Measurements from ENCODE around the gene MT1H.

Gene MT1H

GRCh38 chr16:56636616-56637413, 32.8 kb upstream of the MT1H start:
- no peak for DNase-seq

GRCh38 chr16:56637814-56638750, 31.5 kb upstream of the MT1H start, which contains the start of gene MT1A:
TSS of gene MT1A (plus strand) at chr16:56638666. CDS start at chr16:56638739, 73 bp downstream.
- peak; percentile 11 for DNase-seq

GRCh38 chr16:56639045-56639444, 30.6 kb upstream of the MT1H start:
- no peak for DNase-seq

DNA sequence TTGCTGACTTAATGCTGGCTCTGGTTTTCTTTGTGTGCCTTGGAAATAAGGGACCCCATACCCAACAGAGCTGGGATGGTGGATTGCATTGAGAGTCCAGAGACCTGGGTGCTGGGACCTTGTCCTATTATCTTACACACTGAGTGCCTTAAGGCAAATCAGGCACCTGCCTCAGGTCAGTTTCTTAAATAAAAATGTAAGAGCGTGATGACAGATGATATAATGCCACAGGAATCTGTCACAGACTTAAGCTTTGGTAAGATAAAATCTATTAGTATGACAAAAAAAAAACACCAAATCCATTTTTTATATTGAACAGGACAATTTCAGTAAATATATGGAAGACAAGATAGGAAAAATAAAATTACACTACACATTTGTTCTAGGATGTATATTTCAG, 29.5 kb upstream of the MT1H start:
- no peak for DNase-seq

DNA sequence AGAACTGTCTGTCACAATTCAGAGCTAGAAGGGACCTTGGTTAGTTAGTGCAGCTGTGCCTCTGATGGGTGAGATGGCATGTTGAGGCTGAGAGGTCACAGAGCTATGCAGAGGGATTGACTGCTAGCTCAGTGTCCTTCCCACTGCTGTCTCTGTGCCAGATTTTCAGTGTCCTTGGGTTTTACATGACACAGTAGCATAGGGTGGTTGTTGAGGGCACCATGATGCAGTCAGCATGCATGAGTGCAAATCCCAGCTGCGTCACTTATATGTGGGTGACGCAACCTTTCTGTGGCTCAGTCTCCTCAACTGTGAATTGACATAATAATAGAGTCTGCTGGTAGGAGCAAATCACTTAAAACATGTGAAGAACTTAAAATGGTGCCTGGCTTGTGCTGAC, 28.4 kb upstream of the MT1H start:
- DNase-seq: no peak

GRCh38 chr16:56643080-56643778, 26.4 kb upstream of the MT1H start:
- DNase-seq: no peak

DNA sequence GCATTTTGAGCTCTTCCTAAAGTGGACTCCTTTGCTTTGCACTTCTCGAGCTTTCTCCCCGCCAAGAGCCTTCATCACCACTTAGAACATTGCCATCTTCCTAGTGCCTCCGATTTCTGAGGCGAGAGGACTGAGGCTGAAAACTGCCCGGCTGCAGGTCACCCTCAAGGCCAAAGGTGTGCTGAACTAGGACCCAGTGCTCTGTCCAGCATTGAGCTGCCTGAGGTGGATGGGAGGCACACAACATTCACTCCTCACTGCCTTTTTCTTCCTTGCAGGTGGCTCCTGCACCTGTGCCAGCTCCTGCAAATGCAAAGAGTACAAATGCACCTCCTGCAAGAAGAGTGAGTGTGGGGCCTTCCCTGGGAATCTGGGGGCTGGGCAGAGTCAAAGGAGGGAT, 25.8 kb upstream of the MT1H start:
- no peak for DNase-seq

- DNase-seq: no peak
These were observed 24.3 kb upstream of the MT1H start for GRCh38 chr16:56645311-56645710.

- DNase-seq: no peak
These were observed 23.8 kb upstream of the MT1H start for GRCh38 chr16:56645838-56646237.

DNA sequence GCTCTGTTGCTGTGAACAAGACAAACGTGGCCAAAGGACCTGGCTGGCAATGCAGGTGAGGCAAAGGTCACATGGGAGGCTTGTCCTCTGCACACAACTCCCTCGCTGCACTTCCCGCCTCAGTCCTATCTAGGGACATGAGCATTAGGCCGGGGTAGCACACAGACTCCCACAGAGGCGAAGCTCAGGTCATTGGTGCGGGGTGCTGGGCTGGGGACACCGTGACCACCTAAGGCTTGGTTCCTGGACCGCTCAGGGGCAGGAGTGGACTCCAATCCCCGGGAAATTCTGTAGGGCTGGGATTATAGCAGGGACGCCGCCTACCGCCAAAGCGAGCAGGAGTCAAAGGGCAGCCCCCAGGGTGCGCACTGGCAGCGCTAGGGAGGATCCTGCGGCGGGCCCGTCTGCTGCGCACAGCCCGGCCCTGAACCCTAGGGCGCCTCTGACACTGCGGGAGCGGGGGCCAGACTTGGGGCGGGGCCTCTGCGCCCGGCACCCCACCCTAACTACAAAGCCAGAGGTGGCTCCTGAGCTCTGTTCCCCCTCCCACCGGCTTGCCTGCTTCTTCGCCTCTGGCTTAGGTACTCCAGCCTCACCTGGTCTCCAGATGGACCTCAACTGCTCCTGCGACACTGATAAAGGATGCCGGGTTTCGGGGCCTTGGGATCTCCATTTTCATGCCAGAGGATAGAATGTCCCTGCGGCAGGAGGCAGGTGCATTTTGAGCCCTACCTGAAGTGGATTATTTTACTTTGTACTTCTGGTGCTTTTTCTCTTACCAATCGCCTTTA, 21.8 kb upstream of the MT1H start:
- no peak for DNase-seq

GRCh38 chr16:56649271-56649670, 20.3 kb upstream of the MT1H start:
- no peak for DNase-seq

DNA sequence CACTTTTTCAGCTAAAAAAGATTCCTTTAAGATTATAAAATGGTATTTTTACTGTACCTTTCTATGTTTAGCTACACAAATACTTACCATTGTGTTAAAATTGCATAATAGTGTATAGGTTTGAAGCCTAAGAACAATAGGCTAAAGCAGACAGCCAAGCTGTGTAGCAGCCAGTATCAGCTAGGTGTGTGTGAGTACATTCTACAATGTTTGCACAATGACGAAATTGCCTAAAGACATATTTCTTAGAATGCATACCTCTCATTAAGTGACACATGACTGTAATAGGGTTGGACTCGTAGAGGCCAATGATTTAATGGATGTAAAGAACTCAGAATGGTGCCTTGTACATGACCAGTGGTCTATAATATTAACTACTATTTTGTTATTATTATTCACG, 19.8 kb upstream of the MT1H start:
- no peak for DNase-seq

DNA sequence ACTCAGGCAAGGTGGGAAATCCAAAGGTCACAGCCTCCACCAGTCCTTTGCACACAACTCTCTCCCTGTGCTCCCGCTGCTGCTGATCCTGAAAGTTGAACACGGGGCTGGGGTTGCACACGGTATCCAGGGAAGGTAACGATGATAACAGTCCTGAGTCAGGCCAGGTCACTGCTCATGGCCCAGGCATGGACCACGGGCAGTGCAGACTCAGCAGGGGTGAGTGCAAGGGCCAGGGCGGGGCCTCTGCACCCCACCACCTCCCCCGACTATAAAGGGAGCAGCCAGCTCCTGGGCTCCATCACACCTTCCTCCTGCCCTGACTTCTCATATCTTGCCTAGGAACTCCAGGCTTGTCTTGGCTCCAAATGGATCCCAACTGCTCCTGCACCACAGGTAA, 18.0 kb upstream of the MT1H start, which contains the start of gene MT1B:
Gene MT1B (plus strand): TSS at position 301 of the 400 bp plus-strand sequence. CDS start 68 bp downstream, at position 369.
- DNase-seq: no peak

- no peak for DNase-seq
These were observed 17.0 kb upstream of the MT1H start for GRCh38 chr16:56652600-56652999.

- DNase-seq: no peak
These were observed 16.4 kb upstream of the MT1H start for GRCh38 chr16:56653218-56653617.

DNA sequence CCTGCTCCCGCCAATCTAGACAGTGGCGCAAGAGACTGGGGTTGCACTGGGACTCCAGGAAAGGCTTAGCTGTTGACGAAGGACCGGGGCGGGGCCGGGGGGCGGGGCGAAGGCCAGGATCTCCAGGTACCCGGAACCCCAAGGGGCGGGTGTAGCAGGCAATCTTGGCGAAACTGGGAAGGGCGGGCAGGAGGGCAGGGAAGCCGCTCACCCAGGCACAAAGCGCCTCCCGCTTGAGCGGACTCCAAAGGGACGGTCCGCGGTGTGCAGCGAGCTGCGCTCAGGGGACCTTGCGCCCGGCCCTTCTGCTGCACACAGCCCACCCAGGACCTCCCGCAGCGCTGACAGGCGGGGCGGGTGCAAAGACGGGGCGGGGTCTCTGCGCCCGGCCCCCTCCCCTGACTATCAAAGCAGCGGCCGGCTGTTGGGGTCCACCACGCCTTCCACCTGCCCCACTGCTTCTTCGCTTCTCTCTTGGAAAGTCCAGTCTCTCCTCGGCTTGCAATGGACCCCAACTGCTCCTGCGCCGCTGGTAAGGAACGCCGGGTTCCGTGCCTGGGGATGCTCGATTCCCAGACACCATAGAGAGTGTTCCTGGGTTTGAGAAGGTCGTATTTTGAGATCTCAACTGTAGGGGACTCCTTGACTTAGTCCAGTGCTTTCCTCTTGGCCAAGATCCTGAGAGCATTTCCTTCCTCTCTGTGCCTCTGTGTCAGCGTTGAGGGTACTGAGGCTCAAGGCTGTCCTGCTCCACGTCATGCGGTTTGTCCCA, 11.9 kb upstream of the MT1H start, which contains the start of gene MT1F:
Gene MT1F (plus strand): TSS at position 405 of the 772 bp plus-strand sequence. CDS start 100 bp downstream, at position 505.
- DNase-seq: peak; percentile 42

DNA sequence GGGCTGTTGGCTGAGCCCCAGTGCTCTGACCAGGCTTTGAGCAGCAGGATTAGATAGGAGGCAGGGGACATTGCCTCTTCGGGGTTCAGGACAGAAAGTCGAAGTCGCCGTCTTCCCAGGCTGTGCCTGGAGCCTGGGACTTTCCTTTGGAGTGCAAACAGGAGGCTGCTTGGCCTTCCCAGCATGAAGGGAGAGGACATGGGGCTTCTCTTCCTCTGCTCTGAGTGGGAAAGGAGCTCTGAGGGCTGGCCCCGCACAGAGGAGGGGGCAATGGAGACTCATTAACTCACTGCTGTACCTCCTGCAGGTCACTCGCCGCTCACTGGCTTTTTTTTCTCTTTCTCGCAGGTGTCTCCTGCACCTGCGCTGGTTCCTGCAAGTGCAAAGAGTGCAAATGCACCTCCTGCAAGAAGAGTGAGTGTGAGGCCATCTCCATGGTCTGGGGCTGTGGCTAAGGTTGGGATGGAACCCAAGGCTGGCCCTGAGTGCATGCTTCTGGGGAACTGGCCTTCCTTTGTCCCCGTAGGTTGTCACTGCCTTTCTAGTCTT, 11.2 kb upstream of the MT1H start:
- DNase-seq: peak; percentile 2

GRCh38 chr16:56662357-56663354, 7.0 kb upstream of the MT1H start:
- no peak for DNase-seq

DNA sequence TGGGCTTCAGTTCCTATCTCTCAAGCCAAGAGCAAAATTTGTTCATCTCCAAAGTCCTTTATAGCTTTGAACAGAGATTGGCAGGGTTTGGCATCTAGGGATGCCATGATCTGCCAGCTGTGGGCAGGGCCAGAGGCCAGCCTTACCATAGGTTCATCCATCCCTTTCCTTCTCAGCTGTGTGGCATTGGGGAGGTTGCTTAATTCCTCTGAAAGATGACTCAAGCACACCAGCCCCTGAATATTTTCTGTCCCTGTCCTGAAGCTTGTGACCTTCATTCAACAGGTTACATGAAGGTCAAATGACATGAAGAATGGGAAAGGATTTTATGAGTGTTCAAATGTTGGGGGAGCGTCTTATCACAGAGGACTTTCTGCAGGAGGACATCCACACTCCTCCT, 5.1 kb upstream of the MT1H start:
- no peak for DNase-seq
